HepG2 (cell line): ENCODE data around the gene DNMT3A. TPM values are rescaled to one million over a fixed set of nuclear protein-coding genes. Genes with fewer than 3 reads are reported as not detected.

ENCODE experiments used
- ATAC-seq: fragments of 200-7000 bp; cut with Tn5 transposase; 3 replicates; pipeline ENCODE4 v1.9.1; 2020; ENCODE audit warnings: mild to moderate bottlenecking, moderate library complexity
- BruUV-seq: library from RNA; stranded (reverse); fragments of 400-500 nt; replicated peaks from 2 replicates; lab custom pipeline; 2021; lab: Mats Ljungman, UMichigan
- CTCF ChIA-PET: fragments of 300-600 bp; formaldehyde crosslinking; extraction: SDS; loops from one replicate; lab custom pipeline; 2021; ENCODE audit warnings: low total read pairs, inconsistent platforms, low intra/inter-chr PET ratio; lab: Yijun Ruan, JAX
- POLR2A ChIA-PET: fragments of 350-600 bp; sonication (Branson Sonifier 250); formaldehyde crosslinking; loops from one replicate; lab custom pipeline; 2020; ENCODE audit warnings: antibody characterized with exemption, inconsistent platforms; lab: Yijun Ruan, JAX
- DNase-seq: peaks from one replicate; pipeline ENCODE4 v3.0.0-alpha.2; 2015; ENCODE audit warnings: low spot score
- FAIRE-seq: peaks from 3 replicates; lab custom pipeline; 2011; peaks lifted over from hg19 to GRCh38; lab: Jason Lieb, UNC
- H2AFZ ChIP-seq: one replicate; pipeline ENCODE4 v1.6.1; 2011; ENCODE audit warnings: low read length, inconsistent platforms
- H3K27ac ChIP-seq: fragments of 300-600 bp; 3 replicates; pipeline ENCODE4 v1.8.0; 2011; ENCODE audit warnings: mixed run types, mild to moderate bottlenecking, mixed read lengths, low read length, inconsistent platforms; ENCODE audit not compliant: insufficient read depth; ENCODE audit errors: extremely low read length
- H3K27me3 ChIP-seq, 2 experiments: fragments of 200-600 bp in 1 of 2; 2 replicates in 1 of 2; 3 replicates in 1 of 2; pipeline versions ENCODE4 v1.6.0 to v1.8.0; 2011; ENCODE audit warnings: low read length in 2 of 2, mild to moderate bottlenecking in 2 of 2, moderate library complexity in 2 of 2, inconsistent platforms in 1 of 2; ENCODE audit not compliant: insufficient read depth in 2 of 2, control insufficient read depth in 1 of 2
- H3K36me3 ChIP-seq, 2 experiments: fragments of 200-600 bp in 1 of 2; replicated peaks in 1 of 2; 2 replicates in 1 of 2; 3 replicates in 1 of 2; pipeline versions ENCODE4 v1.5.1 to v1.8.0; 2011; ENCODE audit warnings: low read length in 2 of 2, inconsistent platforms in 1 of 2; ENCODE audit not compliant: insufficient read depth in 2 of 2, control insufficient read depth in 1 of 2
- H3K4me1 ChIP-seq: 2 replicates; pipeline ENCODE4 v1.5.1; 2012; ENCODE audit warnings: low read length, inconsistent platforms; ENCODE audit not compliant: insufficient read depth
- H3K4me2 ChIP-seq: 2 replicates; pipeline ENCODE4 v1.6.0; 2011; ENCODE audit warnings: low read depth, low read length, inconsistent platforms
- H3K4me3 ChIP-seq, 3 experiments: fragments of 200-600 bp in 1 of 3; sonication (generic), shearing (Covaris generic) in 1 of 3; replicated peaks in 1 of 3; 2 replicates each; pipeline ENCODE4 v1.5.1; 2011 to 2016; ENCODE audit warnings: low read length in 3 of 3, inconsistent platforms in 2 of 3, low read depth in 2 of 3, mild to moderate bottlenecking in 2 of 3, control low read depth in 1 of 3, mixed read lengths in 1 of 3; ENCODE audit not compliant: insufficient read depth in 1 of 3
- H3K79me2 ChIP-seq: one replicate; pipeline ENCODE4 v1.6.1; 2011; ENCODE audit warnings: low read length, inconsistent platforms; ENCODE audit not compliant: insufficient read depth
- H3K9ac ChIP-seq: 2 replicates; pipeline ENCODE4 v1.6.0; 2011; ENCODE audit warnings: mild to moderate bottlenecking, low read depth, low read length, inconsistent platforms; ENCODE audit not compliant: insufficient read depth
- H3K9me3 ChIP-seq: 2 replicates; pipeline ENCODE4 v1.5.1; 2012; ENCODE audit warnings: mild to moderate bottlenecking, low read length
- H4K20me1 ChIP-seq: 2 replicates; pipeline ENCODE4 v1.6.0; 2011; ENCODE audit warnings: inconsistent platforms, mild to moderate bottlenecking, low read length, moderate library complexity; ENCODE audit not compliant: insufficient read depth
- TP53 ChIP-seq: sonication (generic); formaldehyde crosslinking; conservative IDR thresholded peaks from 2 replicates; pipeline ENCODE4 v1.4.0; 2020; ENCODE audit warnings: missing genetic modification reagents
- ZBTB42 ChIP-seq: sonication (generic); formaldehyde crosslinking; IDR thresholded peaks from 2 replicates; pipeline ENCODE4 v1.5.0; 2020; ENCODE audit warnings: mild to moderate bottlenecking, missing genetic modification reagents
- ZNF280B ChIP-seq: sonication (generic); formaldehyde crosslinking; IDR thresholded peaks from 2 replicates; pipeline ENCODE4 v1.5.0; 2020; ENCODE audit warnings: missing genetic modification reagents, mild to moderate bottlenecking, borderline replicate concordance
- ZNF704 ChIP-seq: sonication (generic); formaldehyde crosslinking; IDR thresholded peaks from 2 replicates; pipeline ENCODE4 v1.8.1; 2023; ENCODE audit warnings: mild to moderate bottlenecking, inconsistent platforms, moderate library complexity, missing genetic modification reagents, borderline replicate concordance
- WGBS: methylation state at CpG from one replicate; pipeline ENCODE4 v1.1.6; 2017; ENCODE audit warnings: low lambda C conversion rate; 5-methylcytosine and 5-hydroxymethylcytosine counted together
- in situ Hi-C: cut with HindIII; loops from 2 replicates; pipeline ENCODE4 v1.10.0; 2017; ENCODE audit warnings: low pct_unique_long_range_greater_than_20kb; ENCODE audit not compliant: extremely low pct_ligation_motif_present
- intact Hi-C: fragments of 100-400 bp; cut with micrococcal nuclease; formaldehyde crosslinking; loops from one replicate; pipeline ENCODE4 v1.10.0; 2022; ENCODE audit not compliant: unreplicated experiment
- polyA plus RNA-seq, 8 experiments: library from polyadenylated mRNA; depleted of rRNA in 3 of 8; stranded (reverse) in 7 of 8; unstranded in 1 of 8; fragments of >200 nt; fragmentation: Illumina TruSeq in 4 of 8; extraction: Trizol in 4 of 8; gene quantifications; 2 replicates each; pipeline versions ENCODE4 v1.2.1 to v1.2.3, GENCODE V29; 2011 to 2016; ENCODE audit warnings: low read depth in 4 of 8, missing spikeins in 1 of 8, mixed read lengths in 1 of 8; ENCODE audit not compliant: insufficient read depth in 1 of 8
- total RNA-seq, 5 experiments: library from RNA; depleted of rRNA; stranded (reverse); fragments of >200 nt; fragmentation: Illumina TruSeq; extraction: Trizol; gene quantifications; 2 replicates each; pipeline ENCODE4 v1.2.3, GENCODE V29; 2016; ENCODE audit warnings: low read depth in 1 of 5
- TF ChIP-seq, protein P1 (sequence below): sonication (generic); formaldehyde crosslinking; IDR thresholded peaks from 2 replicates; pipeline ENCODE4 v1.4.0; 2020; ENCODE audit warnings: missing genetic modification reagents, mild to moderate bottlenecking, borderline replicate concordance

Gene DNMT3A
- total and polyA plus RNA-seq, 2 of the 13 experiments (the other 11 are each of a cell fraction or from before 2014, with no cell fraction given): 14.7 to 29.1 TPM

GRCh38 chr2:25222477-25223121 is 119.1 kb downstream of the DNMT3A start:
- H3K79me2 ChIP-seq: no peaks in the 10 kb centered on the region
- H3K27me3 ChIP-seq: 0 out of 5 replicates have a peak, but pooled peaks cover 0 to 1% of the 10 kb centered on the region in 2 experiments
- no TSS peak for BruUV-seq
- no peaks in the 10 kb centered on the region for H3K4me1 ChIP-seq
- H3K4me3 ChIP-seq: no peak overlapping the region
- TF ChIP-seq TP53 (CRISPR knock-in tag) (no peak), ZBTB42 (CRISPR knock-in tag) (no peak), ZNF280B (CRISPR knock-in tag) (no peak), ZNF704 (CRISPR knock-in tag) (no peak)
- TF ChIP-seq, protein P1, sequence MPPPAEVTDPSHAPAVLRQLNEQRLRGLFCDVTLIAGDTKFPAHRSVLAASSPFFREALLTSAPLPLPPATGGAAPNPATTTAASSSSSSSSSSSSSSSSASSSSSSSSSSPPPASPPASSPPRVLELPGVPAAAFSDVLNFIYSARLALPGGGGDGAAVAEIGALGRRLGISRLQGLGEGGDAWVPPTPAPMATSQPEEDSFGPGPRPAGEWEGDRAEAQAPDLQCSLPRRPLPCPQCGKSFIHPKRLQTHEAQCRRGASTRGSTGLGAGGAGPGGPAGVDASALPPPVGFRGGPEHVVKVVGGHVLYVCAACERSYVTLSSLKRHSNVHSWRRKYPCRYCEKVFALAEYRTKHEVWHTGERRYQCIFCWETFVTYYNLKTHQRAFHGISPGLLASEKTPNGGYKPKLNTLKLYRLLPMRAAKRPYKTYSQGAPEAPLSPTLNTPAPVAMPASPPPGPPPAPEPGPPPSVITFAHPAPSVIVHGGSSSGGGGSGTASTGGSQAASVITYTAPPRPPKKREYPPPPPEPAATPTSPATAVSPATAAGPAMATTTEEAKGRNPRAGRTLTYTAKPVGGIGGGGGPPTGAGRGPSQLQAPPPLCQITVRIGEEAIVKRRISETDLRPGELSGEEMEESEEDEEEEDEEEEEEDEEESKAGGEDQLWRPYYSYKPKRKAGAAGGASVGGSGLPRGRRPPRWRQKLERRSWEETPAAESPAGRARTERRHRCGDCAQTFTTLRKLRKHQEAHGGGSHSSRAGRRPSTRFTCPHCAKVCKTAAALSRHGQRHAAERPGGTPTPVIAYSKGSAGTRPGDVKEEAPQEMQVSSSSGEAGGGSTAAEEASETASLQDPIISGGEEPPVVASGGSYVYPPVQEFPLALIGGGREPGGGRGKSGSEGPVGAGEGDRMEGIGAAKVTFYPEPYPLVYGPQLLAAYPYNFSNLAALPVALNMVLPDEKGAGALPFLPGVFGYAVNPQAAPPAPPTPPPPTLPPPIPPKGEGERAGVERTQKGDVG (CRISPR knock-in tag): no peak
- WGBS: 17% methylated on average over 4 of the region's 5 CpGs
- H4K20me1 ChIP-seq: no peaks in the 10 kb centered on the region
- H3K27ac ChIP-seq: no peak overlapping the region
- DNase-seq (no peak), ATAC-seq (no peak), FAIRE-seq (no peak)
- ChIA-PET POLR2A (no interaction called here), CTCF (no interaction called here)
- H2AFZ ChIP-seq: no peak overlapping the region
- no peak overlapping the region for H3K9ac ChIP-seq
- no peaks in the 10 kb centered on the region for H3K36me3 ChIP-seq
- no peaks in the 10 kb centered on the region for H3K9me3 ChIP-seq
- no peak overlapping the region for H3K4me2 ChIP-seq
- intact Hi-C loops: no loop called here
- in situ Hi-C loops: no loop called here
